MM.1S (cell line): ENCODE measurements around the gene OSTF1.

Experiments used
- DNase-seq: peaks from one replicate; pipeline ENCODE4 v3.0.0-alpha.2; 2015
- H2AFZ ChIP-seq: fragments of 300-600 bp; sonication (generic); 2 replicates; pipeline ENCODE4 v1.6.0; 2016; ENCODE audit warnings: antibody characterized with exemption, low read length
- H3F3A ChIP-seq: fragments of 300-600 bp; sonication (generic); 2 replicates; pipeline ENCODE4 v1.6.1; 2016; ENCODE audit warnings: mild to moderate bottlenecking, antibody characterized with exemption, low read length, moderate library complexity, mixed read lengths; ENCODE audit not compliant: insufficient read depth
- H3K27ac ChIP-seq: fragments of 300-600 bp; sonication (generic); 2 replicates; pipeline ENCODE4 v1.5.1; 2016; ENCODE audit warnings: mild to moderate bottlenecking, low read length
- H3K27me3 ChIP-seq: fragments of 300-600 bp; sonication (generic); replicated peaks from 2 replicates; pipeline ENCODE4 v1.6.0; 2016; ENCODE audit warnings: low read length; ENCODE audit not compliant: insufficient read depth
- H3K36me3 ChIP-seq: fragments of 300-600 bp; sonication (generic); replicated peaks from 2 replicates; pipeline ENCODE4 v1.6.1; 2016; ENCODE audit warnings: mild to moderate bottlenecking, low read length, mixed read lengths; ENCODE audit not compliant: insufficient read depth
- H3K4me1 ChIP-seq: fragments of 300-600 bp; sonication (generic); 2 replicates; pipeline ENCODE4 v1.6.1; 2016; ENCODE audit warnings: low read length, mixed read lengths
- H3K4me2 ChIP-seq: fragments of 300-600 bp; sonication (generic); 2 replicates; pipeline ENCODE4 v1.6.0; 2016; ENCODE audit warnings: low read depth, low read length
- H3K4me3 ChIP-seq: fragments of 300-600 bp; sonication (generic); 2 replicates; pipeline ENCODE4 v1.5.1; 2016; ENCODE audit warnings: low read length, mixed read lengths
- H3K79me2 ChIP-seq: fragments of 300-600 bp; sonication (generic); 2 replicates; pipeline ENCODE4 v1.6.1; 2016; ENCODE audit warnings: mixed run types, low read length, mixed read lengths
- H3K9ac ChIP-seq: fragments of 300-600 bp; sonication (generic); 2 replicates; pipeline ENCODE4 v1.6.1; 2016; ENCODE audit warnings: low read length, mixed read lengths
- H3K9me2 ChIP-seq: fragments of 300-600 bp; sonication (generic); replicated peaks from 2 replicates; pipeline ENCODE4 v1.6.1; 2016; ENCODE audit warnings: mild to moderate bottlenecking, low read length, mixed read lengths; ENCODE audit not compliant: insufficient read depth
- H3K9me3 ChIP-seq: fragments of 300-600 bp; sonication (generic); replicated peaks from 2 replicates; pipeline ENCODE4 v1.6.1; 2016; ENCODE audit warnings: mild to moderate bottlenecking, low read length, mixed read lengths; ENCODE audit not compliant: insufficient read depth
- H4K20me1 ChIP-seq: fragments of 300-600 bp; sonication (generic); 2 replicates; pipeline ENCODE4 v1.6.1; 2016; ENCODE audit warnings: mild to moderate bottlenecking, low read length, moderate library complexity, mixed read lengths; ENCODE audit not compliant: insufficient read depth
- CTCF ChIP-seq: fragments of 300-600 bp; sonication (generic); IDR thresholded peaks from 2 replicates; pipeline ENCODE4 v1.5.1; 2016; ENCODE audit warnings: antibody characterized with exemption, low read length, mixed read lengths
- EZH2 ChIP-seq: fragments of 300-600 bp; sonication (generic); optimal IDR thresholded peaks from 2 replicates; pipeline ENCODE3; 2017; ENCODE audit warnings: low read depth, mild to moderate bottlenecking, antibody characterized with exemption, low read length, mixed read lengths
- EZH2phosphoT487 ChIP-seq: fragments of 300-600 bp; sonication (generic); IDR thresholded peaks from 2 replicates; pipeline ENCODE4 v1.6.1; 2018; ENCODE audit warnings: antibody characterized with exemption, low read length

OSTF1 gene

GRCh38 chr9:75112789-75113188 is 24.5 kb downstream of the OSTF1 start:
- H3K4me3 ChIP-seq = no peak overlapping the region

GRCh38 chr9:75116306-75116705 is 28.0 kb downstream of the OSTF1 start:
- no peaks in the 10 kb centered on the region for H3K27me3 ChIP-seq
- H4K20me1 ChIP-seq = no peaks in the 10 kb centered on the region
- H3F3A ChIP-seq = no peaks in the 10 kb centered on the region
- peaks cover 48% of the 10 kb centered on the region for H3K79me2 ChIP-seq
- no peaks in the 10 kb centered on the region for H3K9me2 ChIP-seq
- H3K27ac ChIP-seq = no peak overlapping the region
- H3K9me3 ChIP-seq = no peaks in the 10 kb centered on the region
- H3K4me3 ChIP-seq = no peak overlapping the region
- H3K4me2 ChIP-seq = no peak overlapping the region
- DNase-seq = no peak
- no peak overlapping the region for H2AFZ ChIP-seq
- peaks cover 3% of the 10 kb centered on the region; the same call in 1 of the 2 replicates for H3K36me3 ChIP-seq
- TF ChIP-seq CTCF (no peak), EZH2 (no peak), EZH2phosphoT487 (no peak)
- H3K4me1 ChIP-seq = no peaks in the 10 kb centered on the region
- no peak overlapping the region for H3K9ac ChIP-seq

More at GRCh38 chr9:75112789-75113188, 24.5 kb downstream of the OSTF1 start:
- H2AFZ ChIP-seq = no peak overlapping the region
- peaks cover 62% of the 10 kb centered on the region for H3K79me2 ChIP-seq
- no peaks in the 10 kb centered on the region for H4K20me1 ChIP-seq
- H3K9me3 ChIP-seq = no peaks in the 10 kb centered on the region
- 0 out of 2 replicates have a peak, but pooled peaks cover 3% of the 10 kb centered on the region for H3K36me3 ChIP-seq
- no peaks in the 10 kb centered on the region for H3K4me1 ChIP-seq
- no peak overlapping the region for H3K27ac ChIP-seq
- TF ChIP-seq EZH2phosphoT487 = no peak
- no peak for TF ChIP-seq EZH2
- no peak for TF ChIP-seq CTCF
- no peaks in the 10 kb centered on the region for H3F3A ChIP-seq
- no peaks in the 10 kb centered on the region for H3K9me2 ChIP-seq
- no peaks in the 10 kb centered on the region for H3K27me3 ChIP-seq
- H3K4me2 ChIP-seq = no peak overlapping the region
- DNase-seq = no peak
- no peak overlapping the region for H3K9ac ChIP-seq

GRCh38 chr9:75117564-75117963 is 29.2 kb downstream of the OSTF1 start:
- Histone ChIP-seq H3K36me3 (no peaks in the 10 kb centered on the region; the same call in 1 of the 2 replicates), H3K9me2 (no peaks in the 10 kb centered on the region), H3K27me3 (no peaks in the 10 kb centered on the region), H3K4me3 (no peak overlapping the region), H3K79me2 (peaks cover 46% of the 10 kb centered on the region), H3K9me3 (no peaks in the 10 kb centered on the region), H3K4me2 (no peak overlapping the region), H3K9ac (no peak overlapping the region), H3K4me1 (no peaks in the 10 kb centered on the region), H4K20me1 (no peaks in the 10 kb centered on the region), H2AFZ (no peak overlapping the region), H3F3A (no peaks in the 10 kb centered on the region), H3K27ac (no peak overlapping the region)
- DNase-seq = no peak
- no peak for TF ChIP-seq CTCF
- no peak for TF ChIP-seq EZH2
- TF ChIP-seq EZH2phosphoT487 = no peak
